H9 (cell line): ENCODE data around the gene NFKB1. TPM values are rescaled to one million over a fixed set of nuclear protein-coding genes. Genes with fewer than 3 reads are reported as not detected.

Experiments
- DNase-seq: peaks from one replicate; pipeline ENCODE4 v3.0.0-alpha.2; 2017
- H2AFZ ChIP-seq: one replicate; pipeline ENCODE4 v1.6.1; 2013; ENCODE audit warnings: mild to moderate bottlenecking, low read length, control low read depth, moderate library complexity
- H2AK5ac ChIP-seq: 2 replicates; pipeline ENCODE4 v1.6.1; 2013; ENCODE audit warnings: low read length, control low read depth, mixed read lengths; ENCODE audit not compliant: insufficient read length
- H2BK120ac ChIP-seq: one replicate; pipeline ENCODE4 v1.6.1; 2013; ENCODE audit warnings: low read depth, mild to moderate bottlenecking, low read length, control low read depth, inconsistent platforms; ENCODE audit not compliant: poor library complexity, severe bottlenecking
- H2BK12ac ChIP-seq: 2 replicates; pipeline ENCODE4 v1.6.1; 2013; ENCODE audit warnings: low read length, control low read depth, mixed read lengths, low read depth; ENCODE audit not compliant: insufficient read length
- H2BK15ac ChIP-seq: 2 replicates; pipeline ENCODE4 v1.6.1; 2013; ENCODE audit warnings: low read depth, low read length, control low read depth
- H2BK20ac ChIP-seq: one replicate; pipeline ENCODE4 v1.6.1; 2013; ENCODE audit warnings: low read depth, mild to moderate bottlenecking, low read length, control low read depth, inconsistent platforms; ENCODE audit not compliant: poor library complexity, severe bottlenecking
- H2BK5ac ChIP-seq: 2 replicates; pipeline ENCODE4 v1.6.1; 2013; ENCODE audit warnings: low read length, control low read depth, mixed read lengths; ENCODE audit not compliant: insufficient read length
- H3K14ac ChIP-seq: 2 replicates; pipeline ENCODE4 v1.6.1; 2013; ENCODE audit warnings: low read length, control low read depth; ENCODE audit not compliant: insufficient read depth
- H3K18ac ChIP-seq: 2 replicates; pipeline ENCODE4 v1.6.1; 2013; ENCODE audit warnings: low read depth, mild to moderate bottlenecking, mixed read lengths, low read length, control low read depth; ENCODE audit not compliant: insufficient read length
- H3K23ac ChIP-seq: 2 replicates; pipeline ENCODE4 v1.6.1; 2013; ENCODE audit warnings: low read length, control low read depth, mixed read lengths, low read depth; ENCODE audit not compliant: insufficient read length
- H3K23me2 ChIP-seq: 2 replicates; pipeline ENCODE4 v1.6.1; 2013; ENCODE audit warnings: low read depth, mild to moderate bottlenecking, mixed read lengths, low read length, control low read depth; ENCODE audit not compliant: insufficient read length, poor library complexity, severe bottlenecking
- H3K27ac ChIP-seq: 2 replicates; pipeline ENCODE4 v1.5.1; 2013; ENCODE audit warnings: low read length, control low read depth, mixed read lengths, low read depth; ENCODE audit not compliant: insufficient read length
- H3K27me3 ChIP-seq: 2 replicates; pipeline ENCODE4 v1.6.1; 2013; ENCODE audit warnings: low read length, control low read depth, inconsistent platforms; ENCODE audit not compliant: insufficient read depth
- H3K4ac ChIP-seq: 2 replicates; pipeline ENCODE4 v1.6.1; 2013; ENCODE audit warnings: low read depth, mild to moderate bottlenecking, control low read depth, inconsistent platforms, low read length, moderate library complexity
- H3K4me1 ChIP-seq: 2 replicates; pipeline ENCODE4 v1.6.1; 2013; ENCODE audit warnings: low read length, control low read depth, inconsistent platforms; ENCODE audit not compliant: insufficient read depth
- H3K4me2 ChIP-seq: 2 replicates; pipeline ENCODE4 v1.6.1; 2013; ENCODE audit warnings: low read length, control low read depth, mixed read lengths; ENCODE audit not compliant: insufficient read length, insufficient read depth
- H3K56ac ChIP-seq: 2 replicates; pipeline ENCODE4 v1.6.1; 2013; ENCODE audit warnings: low read depth, mild to moderate bottlenecking, mixed read lengths, low read length, control low read depth; ENCODE audit not compliant: insufficient read length
- H3K79me1 ChIP-seq: 2 replicates; pipeline ENCODE4 v1.6.1; 2013; ENCODE audit warnings: low read depth, mild to moderate bottlenecking, moderate library complexity, low read length, control low read depth, inconsistent platforms; ENCODE audit not compliant: insufficient read depth, poor library complexity, severe bottlenecking
- H3K79me2 ChIP-seq: 2 replicates; pipeline ENCODE4 v1.6.1; 2013; ENCODE audit warnings: low read length, control low read depth, inconsistent platforms; ENCODE audit not compliant: insufficient read depth
- H3K9ac ChIP-seq: 2 replicates; pipeline ENCODE4 v1.6.1; 2013; ENCODE audit warnings: low read length, control low read depth, mixed read lengths; ENCODE audit not compliant: insufficient read length; ENCODE audit errors: extremely low read depth
- H3K9me3 ChIP-seq: one replicate; pipeline ENCODE4 v1.6.1; 2013; ENCODE audit warnings: low read depth, low read length, inconsistent platforms; ENCODE audit not compliant: control insufficient read depth
- H3T11ph ChIP-seq: one replicate; pipeline ENCODE4 v1.6.1; 2013; ENCODE audit warnings: mild to moderate bottlenecking, low read length, control low read depth, inconsistent platforms
- H4K20me1 ChIP-seq: one replicate; pipeline ENCODE4 v1.6.1; 2013; ENCODE audit not compliant: control insufficient read depth, insufficient read length, insufficient read depth
- H4K5ac ChIP-seq: 2 replicates; pipeline ENCODE4 v1.6.1; 2013; ENCODE audit warnings: low read depth, mild to moderate bottlenecking, mixed read lengths, low read length, control low read depth; ENCODE audit not compliant: insufficient read length
- H4K8ac ChIP-seq: replicated peaks from 2 replicates; pipeline ENCODE4 v1.6.1; 2013; ENCODE audit warnings: low read length, control low read depth, mixed read lengths, low read depth; ENCODE audit not compliant: insufficient read length
- H4K91ac ChIP-seq: 2 replicates; pipeline ENCODE4 v1.6.1; 2013; ENCODE audit warnings: low read depth, mild to moderate bottlenecking, moderate library complexity, mixed read lengths, low read length, control low read depth; ENCODE audit not compliant: insufficient read length
- H3K27ac Mint-ChIP-seq, 3 experiments: 2 replicates in 2 of 3; 3 replicates in 1 of 3; pipeline ENCODE4 v1.8.0; 2020 to 2021; ENCODE audit warnings: mixed read lengths in 3 of 3, mild to moderate bottlenecking in 1 of 3, moderate library complexity in 1 of 3
- H3K27me3 Mint-ChIP-seq: 2 replicates; pipeline ENCODE4 v1.8.0; 2021; ENCODE audit warnings: low read depth, mild to moderate bottlenecking, moderate library complexity, mixed read lengths
- H3K36me3 Mint-ChIP-seq, 3 experiments: 2 replicates in 2 of 3; 3 replicates in 1 of 3; pipeline ENCODE4 v1.8.0; 2020 to 2021; ENCODE audit warnings: low read depth in 3 of 3, mixed read lengths in 3 of 3; ENCODE audit not compliant: insufficient read depth in 1 of 3
- H3K4me1 Mint-ChIP-seq, 2 experiments: 2 replicates each; pipeline ENCODE4 v1.8.0; 2020; ENCODE audit warnings: mixed read lengths in 2 of 2
- H3K4me3 Mint-ChIP-seq, 2 experiments: 2 replicates in 1 of 2; 3 replicates in 1 of 2; pipeline ENCODE4 v1.8.0; 2020 to 2021; ENCODE audit warnings: mild to moderate bottlenecking in 2 of 2, mixed read lengths in 2 of 2, moderate library complexity in 1 of 2
- H3K9me3 Mint-ChIP-seq, 2 experiments: 2 replicates in 1 of 2; 3 replicates in 1 of 2; pipeline ENCODE4 v1.8.0; 2020; ENCODE audit warnings: mild to moderate bottlenecking in 2 of 2, mixed read lengths in 2 of 2, moderate library complexity in 1 of 2
- CTCF ChIP-seq: fragments of 200-600 bp; sonication (generic); conservative IDR thresholded peaks from 3 replicates; pipeline ENCODE4 v1.8.0; 2021; ENCODE audit warnings: antibody characterized with exemption, mild to moderate bottlenecking
- WGBS: extraction: QIAGEN DNeasy Blood & Tissue Kit; methylation state at CpG from one replicate; pipeline ENCODE4 v1.1.7; 2013; ENCODE audit warnings: missing lambda C conversion rate, low lambda C conversion rate, mixed read lengths; ENCODE audit not compliant: insufficient read length; ENCODE audit errors: extremely low coverage; 5-methylcytosine and 5-hydroxymethylcytosine counted together
- total RNA-seq: library from RNA; stranded (reverse); gene quantifications from 2 replicates; pipeline ENCODE4 v1.2.1, GENCODE V29; 2021

NFKB1 gene
- total RNA-seq, 1 experiment from 2014 or later: 5.7 TPM

GRCh38 chr4:102585329-102585728 lies 84.2 kb downstream of the NFKB1 start:
- Histone ChIP-seq H3K9ac (no peak overlapping the region), H3K18ac (no peak overlapping the region), H2BK20ac (no peak overlapping the region), H3K23me2 (no peaks in the 10 kb centered on the region), H3K14ac (no peak overlapping the region), H4K8ac (no peak overlapping the region), H2BK120ac (no peak overlapping the region), H4K91ac (no peak overlapping the region), H3K79me1 (no peaks in the 10 kb centered on the region), H3T11ph (no peak overlapping the region), H2BK15ac (no peak overlapping the region), H2BK12ac (no peak overlapping the region), H2AK5ac (no peak overlapping the region), H4K5ac (no peak overlapping the region), H3K79me2 (no peaks in the 10 kb centered on the region), H3K4me2 (no peak overlapping the region), H3K27ac (no peak overlapping the region), H2AFZ (no peak overlapping the region), H2BK5ac (no peak overlapping the region), H3K56ac (no peak overlapping the region), H3K27me3 (no peaks in the 10 kb centered on the region), H3K23ac (no peak overlapping the region), H4K20me1 (no peaks in the 10 kb centered on the region), H3K4ac (no peak overlapping the region), H3K4me1 (no peaks in the 10 kb centered on the region), H3K9me3 (no peaks in the 10 kb centered on the region)
- no peaks in the 10 kb centered on the region for H3K9me3 Mint-ChIP-seq
- no peaks in the 10 kb centered on the region for H3K4me1 Mint-ChIP-seq
- TF ChIP-seq CTCF: no peak
- H3K27me3 Mint-ChIP-seq: no peaks in the 10 kb centered on the region
- no peaks in the 10 kb centered on the region for H3K36me3 Mint-ChIP-seq
- no peak overlapping the region for H3K27ac Mint-ChIP-seq
- no CpG with 5 or more reads among the region's 2 CpGs for WGBS
- H3K4me3 Mint-ChIP-seq: no peak overlapping the region
- no peak for DNase-seq
